Suprapubic skin (tissue), 4 donors: ENCODE measurements around the gene EPC2.

ENCODE experiments used
- EP300 ChIP-seq: sonication (generic); formaldehyde crosslinking; IDR thresholded peaks from one replicate; pipeline ENCODE4 v1.6.1; 2017; ENCODE audit warnings: antibody characterized with exemption
- POLR2A ChIP-seq, 2 donors: fragments of 450-650 bp; IDR thresholded peaks; one replicate each; pipeline ENCODE4 v1.6.1; 2017; ENCODE audit warnings: antibody characterized with exemption in 2 of 2, mild to moderate bottlenecking in 2 of 2, moderate library complexity in 2 of 2
- POLR2AphosphoS5 ChIP-seq, 3 donors: sonication (generic); formaldehyde crosslinking; IDR thresholded peaks; one replicate each; pipeline ENCODE4 v1.6.1; 2017; ENCODE audit warnings: antibody characterized with exemption in 3 of 3
- TF ChIP-seq, protein P1 (sequence below), 2 donors: fragments of 200-600 bp in 1 of 2; fragments of 450-650 bp in 1 of 2; sonication (generic) in 1 of 2; IDR thresholded peaks; one replicate each; pipeline ENCODE4 v1.5.1; 2016 to 2019; ENCODE audit warnings: antibody characterized with exemption in 2 of 2, mild to moderate bottlenecking in 1 of 2, moderate library complexity in 1 of 2

DNA sequence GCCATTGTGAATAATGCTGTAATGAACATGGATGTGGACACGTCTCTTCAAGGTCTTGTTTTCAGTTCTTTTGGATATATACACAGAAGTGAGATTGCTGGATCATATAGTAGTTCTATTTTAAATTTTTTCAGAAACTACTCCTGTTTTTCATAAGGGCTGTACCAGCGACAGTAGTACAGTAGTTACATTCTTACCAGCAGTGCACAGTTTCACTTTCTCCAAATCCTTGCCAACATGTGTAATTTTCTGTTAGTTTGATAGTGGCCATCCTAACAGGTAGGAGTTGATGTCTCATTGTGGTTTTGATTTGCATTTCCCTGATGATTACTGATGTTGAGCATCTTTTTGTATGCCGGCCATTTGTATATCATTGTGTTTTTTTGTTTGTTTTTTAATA lies 81.7 kb downstream of the EPC2 start:
- TF ChIP-seq, protein P1, sequence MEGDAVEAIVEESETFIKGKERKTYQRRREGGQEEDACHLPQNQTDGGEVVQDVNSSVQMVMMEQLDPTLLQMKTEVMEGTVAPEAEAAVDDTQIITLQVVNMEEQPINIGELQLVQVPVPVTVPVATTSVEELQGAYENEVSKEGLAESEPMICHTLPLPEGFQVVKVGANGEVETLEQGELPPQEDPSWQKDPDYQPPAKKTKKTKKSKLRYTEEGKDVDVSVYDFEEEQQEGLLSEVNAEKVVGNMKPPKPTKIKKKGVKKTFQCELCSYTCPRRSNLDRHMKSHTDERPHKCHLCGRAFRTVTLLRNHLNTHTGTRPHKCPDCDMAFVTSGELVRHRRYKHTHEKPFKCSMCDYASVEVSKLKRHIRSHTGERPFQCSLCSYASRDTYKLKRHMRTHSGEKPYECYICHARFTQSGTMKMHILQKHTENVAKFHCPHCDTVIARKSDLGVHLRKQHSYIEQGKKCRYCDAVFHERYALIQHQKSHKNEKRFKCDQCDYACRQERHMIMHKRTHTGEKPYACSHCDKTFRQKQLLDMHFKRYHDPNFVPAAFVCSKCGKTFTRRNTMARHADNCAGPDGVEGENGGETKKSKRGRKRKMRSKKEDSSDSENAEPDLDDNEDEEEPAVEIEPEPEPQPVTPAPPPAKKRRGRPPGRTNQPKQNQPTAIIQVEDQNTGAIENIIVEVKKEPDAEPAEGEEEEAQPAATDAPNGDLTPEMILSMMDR (IDR thresholded peaks at IDR 0.05): no peak
- no peak for TF ChIP-seq EP300
- no peak for TF ChIP-seq POLR2AphosphoS5 (IDR thresholded peaks at IDR 0.05)
- no peak for TF ChIP-seq POLR2A (IDR thresholded peaks at IDR 0.05)
